ENCODE measurements around the gene CUL3. TPM values are rescaled to one million over a fixed set of nuclear protein-coding genes. Genes with fewer than 3 reads are reported as not detected.

Gene CUL3
- total and polyA plus RNA-seq, 2 of the 13 experiments (the other 11 are each of a cell fraction or from before 2014, with no cell fraction given), result 33.2 to 62.3 TPM

GRCh38 chr2:224432003-224432579, 153.1 kb downstream of the CUL3 start:
- in situ Hi-C loops (cut with HindIII; ENCODE audit: extremely low pct_ligation_motif_present, low pct_unique_long_range_greater_than_20kb) (no loop called here), intact Hi-C loops (cut with micrococcal nuclease; ENCODE audit: unreplicated experiment) (no loop called here)
- BruUV-seq (replicated peaks), result no TSS peak
- H3K27ac ChIP-seq (ENCODE audit: extremely low read length, insufficient read depth, low read length), result no peak overlapping the region
- DNase-seq (ENCODE audit: low spot score) (no peak), FAIRE-seq (no peak), ATAC-seq (no peak)
- no peaks in the 10 kb centered on the region for H3K9me3 ChIP-seq (ENCODE audit: low read length)
- TF ChIP-seq ZBTB38 (CRISPR knock-in tag; IDR thresholded peaks at IDR 0.05) (no peak), ZNF569 (CRISPR knock-in tag; IDR thresholded peaks at IDR 0.05; ENCODE audit: borderline replicate concordance) (no peak), PITX1 (CRISPR knock-in tag; IDR thresholded peaks at IDR 0.05) (no peak), ZNF333 (CRISPR knock-in tag; IDR thresholded peaks at IDR 0.05; ENCODE audit: borderline replicate concordance) (no peak), RARA (CRISPR knock-in tag; IDR thresholded peaks at IDR 0.05) (no peak), ZNF431 (CRISPR knock-in tag; IDR thresholded peaks at IDR 0.05; ENCODE audit: borderline replicate concordance, low read depth) (no peak), ZNF772 (CRISPR knock-in tag; IDR thresholded peaks at IDR 0.05) (no peak), XRCC5 (optimal IDR thresholded peaks at IDR 0.05; ENCODE audit: low read length) (no peak), RXRB (CRISPR knock-in tag; IDR thresholded peaks at IDR 0.05; ENCODE audit: borderline replicate concordance) (no peak), ZBTB21 (CRISPR knock-in tag; IDR thresholded peaks at IDR 0.05) (no peak), CENPT (CRISPR knock-in tag; IDR thresholded peaks at IDR 0.05; ENCODE audit: low read depth) (no peak), ZIK1 (CRISPR knock-in tag; IDR thresholded peaks at IDR 0.05; ENCODE audit: borderline replicate concordance, low read depth) (no peak)
- TF ChIP-seq, protein P1, sequence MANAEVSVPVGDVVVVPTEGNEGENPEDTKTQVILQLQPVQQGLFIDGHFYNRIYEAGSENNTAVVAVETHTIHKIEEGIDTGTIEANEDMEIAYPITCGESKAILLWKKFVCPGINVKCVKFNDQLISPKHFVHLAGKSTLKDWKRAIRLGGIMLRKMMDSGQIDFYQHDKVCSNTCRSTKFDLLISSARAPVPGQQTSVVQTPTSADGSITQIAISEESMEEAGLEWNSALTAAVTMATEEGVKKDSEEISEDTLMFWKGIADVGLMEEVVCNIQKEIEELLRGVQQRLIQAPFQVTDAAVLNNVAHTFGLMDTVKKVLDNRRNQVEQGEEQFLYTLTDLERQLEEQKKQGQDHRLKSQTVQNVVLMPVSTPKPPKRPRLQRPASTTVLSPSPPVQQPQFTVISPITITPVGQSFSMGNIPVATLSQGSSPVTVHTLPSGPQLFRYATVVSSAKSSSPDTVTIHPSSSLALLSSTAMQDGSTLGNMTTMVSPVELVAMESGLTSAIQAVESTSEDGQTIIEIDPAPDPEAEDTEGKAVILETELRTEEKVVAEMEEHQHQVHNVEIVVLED (CRISPR knock-in tag; IDR thresholded peaks at IDR 0.05; ENCODE audit: borderline replicate concordance), result no peak
- no peak overlapping the region for H2AFZ ChIP-seq (ENCODE audit: low read length)
- WGBS (ENCODE audit: low lambda C conversion rate), result 35% methylated on average over 6 of the region's 6 CpGs
- H4K20me1 ChIP-seq (ENCODE audit: insufficient read depth, low read length), result no peaks in the 10 kb centered on the region
- H3K27me3 ChIP-seq (ENCODE audit: control insufficient read depth in 1 of 2, insufficient read depth in 2 of 2, low read length in 2 of 2), result no peaks in the 10 kb centered on the region; a peak in 1 of 5 replicates
- ChIA-PET CTCF (ENCODE audit: low intra/inter-chr PET ratio, low total read pairs) (no interaction called here), POLR2A (no interaction called here)
- H3K79me2 ChIP-seq (ENCODE audit: insufficient read depth, low read length), result no peaks in the 10 kb centered on the region
- H3K4me2 ChIP-seq (ENCODE audit: low read depth, low read length), result no peak overlapping the region
- H3K4me1 ChIP-seq (ENCODE audit: insufficient read depth, low read length), result no peaks in the 10 kb centered on the region
- no peak overlapping the region for H3K9ac ChIP-seq (ENCODE audit: insufficient read depth, low read depth, low read length)
- H3K4me3 ChIP-seq (replicated peaks in 1 of 3; ENCODE audit: insufficient read depth in 1 of 3, low read depth in 2 of 3, low read length in 3 of 3), result no peak overlapping the region
- no peaks in the 10 kb centered on the region for H3K36me3 ChIP-seq (replicated peaks in 1 of 2; ENCODE audit: control insufficient read depth in 1 of 2, insufficient read depth in 2 of 2, low read length in 2 of 2)
